ENCODE measurements around the gene SH3BP4. TPM values are rescaled to one million over a fixed set of nuclear protein-coding genes. Genes with fewer than 3 reads are reported as not detected.

Gene SH3BP4
- polyA plus RNA-seq, 1 donor (not counting 4 experiments of a cell fraction or from before 2014, with no cell fraction given) = 50.4 TPM

GRCh38 chr2:234982096-234982834 lies 30.4 kb downstream of the SH3BP4 start:
- Histone ChIP-seq H3K9ac (ENCODE audit: control insufficient read depth, extremely low read depth, insufficient read depth, low read length) (no peak overlapping the region), H2AFZ (ENCODE audit: control insufficient read depth, low read length) (no peak overlapping the region), H3K4me3 (ENCODE audit: control insufficient read depth in 2 of 3, extremely low read depth in 1 of 3, insufficient read depth in 2 of 3, low read depth in 1 of 3, low read length in 3 of 3) (no peak overlapping the region), H3K79me2 (ENCODE audit: control insufficient read depth, insufficient read depth, low read length) (peaks cover 96% of the 10 kb centered on the region), H3K9me3 (ENCODE audit: control insufficient read depth, low read depth, low read length) (peaks cover 6% of the 10 kb centered on the region), H3K4me1 (ENCODE audit: control insufficient read depth, extremely low read depth, insufficient read depth, low read length) (peaks cover 30% of the 10 kb centered on the region), H4K20me1 (ENCODE audit: control insufficient read depth, extremely low read depth, insufficient read depth, low read length) (peaks cover 33% of the 10 kb centered on the region), H3K4me2 (ENCODE audit: control insufficient read depth, extremely low read depth, insufficient read depth, low read depth, low read length) (no peak overlapping the region), H3K9me1 (ENCODE audit: control insufficient read depth, extremely low read depth, insufficient read depth, low read length) (peaks cover 7% of the 10 kb centered on the region), H3K27me3 (ENCODE audit: control insufficient read depth, extremely low read depth, insufficient read depth, low read length) (no peaks in the 10 kb centered on the region), H3K27ac (ENCODE audit: control insufficient read depth, insufficient read depth, low read length) (no peak overlapping the region), H3K36me3 (ENCODE audit: control insufficient read depth in 2 of 2, extremely low read depth in 1 of 2, insufficient read depth in 2 of 2, low read length in 2 of 2) (peaks cover 11 to 18% of the 10 kb centered on the region in 2 experiments)
- FAIRE-seq (no peak), DNase-seq (ENCODE audit: low read depth, low spot score) (no peak)
- no peak for TF ChIP-seq CTCF (optimal IDR thresholded peaks at IDR 0.05 in 1 of 3, IDR thresholded peaks at IDR 0.05 in 1 of 3, conservative IDR thresholded peaks at IDR 0.05 in 1 of 3; ENCODE audit: extremely low read depth in 1 of 3, insufficient read depth in 2 of 3, low read length in 3 of 3)
- TF ChIP-seq EZH2 (IDR thresholded peaks at IDR 0.05; ENCODE audit: low read length) = no peak
- dilution Hi-C loops (cut with MboI; ENCODE audit: extremely low pct_ligation_motif_present, low sequenced_read_pairs) = no loop called here

- peaks cover 6 to 23% of the 10 kb centered on the region in 2 experiments for H3K36me3 ChIP-seq (ENCODE audit: control insufficient read depth in 2 of 2, extremely low read depth in 1 of 2, insufficient read depth in 2 of 2, low read length in 2 of 2)
- peaks cover 97% of the 10 kb centered on the region for H3K79me2 ChIP-seq (ENCODE audit: control insufficient read depth, insufficient read depth, low read length)
- no peak overlapping the region for H2AFZ ChIP-seq (ENCODE audit: control insufficient read depth, low read length)
- H3K27me3 ChIP-seq (ENCODE audit: control insufficient read depth, extremely low read depth, insufficient read depth, low read length) = no peaks in the 10 kb centered on the region
- no peak overlapping the region for H3K27ac ChIP-seq (ENCODE audit: control insufficient read depth, insufficient read depth, low read length)
- dilution Hi-C loops (cut with MboI; ENCODE audit: extremely low pct_ligation_motif_present, low sequenced_read_pairs) = no loop called here
- H3K4me2 ChIP-seq (ENCODE audit: control insufficient read depth, extremely low read depth, insufficient read depth, low read depth, low read length) = no peak overlapping the region
- TF ChIP-seq EZH2 (IDR thresholded peaks at IDR 0.05; ENCODE audit: low read length) (no peak), CTCF (optimal IDR thresholded peaks at IDR 0.05 in 1 of 3, IDR thresholded peaks at IDR 0.05 in 1 of 3, conservative IDR thresholded peaks at IDR 0.05 in 1 of 3; ENCODE audit: extremely low read depth in 1 of 3, insufficient read depth in 2 of 3, low read length in 3 of 3) (no peak)
- peaks cover 6% of the 10 kb centered on the region for H3K9me3 ChIP-seq (ENCODE audit: control insufficient read depth, low read depth, low read length)
- peaks cover 24% of the 10 kb centered on the region for H3K4me1 ChIP-seq (ENCODE audit: control insufficient read depth, extremely low read depth, insufficient read depth, low read length)
- H3K9ac ChIP-seq (ENCODE audit: control insufficient read depth, extremely low read depth, insufficient read depth, low read length) = no peak overlapping the region
- peaks cover 27% of the 10 kb centered on the region for H4K20me1 ChIP-seq (ENCODE audit: control insufficient read depth, extremely low read depth, insufficient read depth, low read length)
- peaks cover 7% of the 10 kb centered on the region for H3K9me1 ChIP-seq (ENCODE audit: control insufficient read depth, extremely low read depth, insufficient read depth, low read length)
- DNase-seq (ENCODE audit: low read depth, low spot score) (no peak), FAIRE-seq (no peak)
- H3K4me3 ChIP-seq (ENCODE audit: control insufficient read depth in 2 of 3, extremely low read depth in 1 of 3, insufficient read depth in 2 of 3, low read depth in 1 of 3, low read length in 3 of 3) = no peak overlapping the region
These were observed 31.4 kb downstream of the SH3BP4 start for GRCh38 chr2:234983011-234983726.
